Measurements from ENCODE around the gene UNK.

UNK gene

DNA sequence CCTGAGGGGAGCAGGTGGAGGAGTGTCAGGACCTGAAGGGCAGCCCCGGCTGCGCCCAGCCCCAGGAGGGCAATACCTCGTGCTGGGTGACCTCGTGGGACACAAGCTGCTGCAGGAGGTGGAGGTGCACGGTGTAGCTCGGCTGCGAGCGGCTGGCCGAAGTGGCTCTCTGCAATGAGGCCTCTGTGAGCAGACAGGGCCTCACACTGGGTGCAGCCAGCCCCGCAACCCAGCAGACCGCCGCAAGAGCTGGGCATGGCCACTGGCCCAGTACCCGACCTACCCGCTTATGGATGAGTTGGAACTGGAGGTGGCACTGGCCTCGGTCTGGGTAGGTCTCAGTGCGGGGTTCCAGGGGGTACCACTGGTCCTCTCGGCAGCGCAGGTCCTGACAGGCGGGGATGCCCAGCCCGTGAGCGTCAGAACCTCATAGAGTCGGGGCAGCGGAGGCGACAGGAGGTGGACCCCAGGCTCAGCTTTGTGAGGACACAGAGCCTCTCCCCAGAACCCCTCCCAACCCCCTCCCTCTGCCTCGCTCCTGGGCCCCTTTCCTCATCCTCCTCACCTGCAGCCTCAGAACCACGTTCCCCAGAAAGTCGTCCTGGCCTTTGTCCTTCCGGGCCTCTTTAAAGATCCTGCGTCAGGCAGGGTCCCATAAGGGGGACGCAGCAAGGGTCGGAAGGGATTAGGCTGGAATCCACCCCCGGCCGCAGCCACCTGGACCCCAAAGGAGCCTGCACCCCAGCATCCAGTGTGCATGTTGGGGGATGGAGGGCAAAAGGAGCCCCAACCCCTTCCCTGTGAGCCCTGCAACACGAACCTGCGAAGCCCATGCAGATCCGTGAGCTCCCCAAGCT, 55.6 kb downstream of the UNK start:
- TF ChIP-seq, protein P1, sequence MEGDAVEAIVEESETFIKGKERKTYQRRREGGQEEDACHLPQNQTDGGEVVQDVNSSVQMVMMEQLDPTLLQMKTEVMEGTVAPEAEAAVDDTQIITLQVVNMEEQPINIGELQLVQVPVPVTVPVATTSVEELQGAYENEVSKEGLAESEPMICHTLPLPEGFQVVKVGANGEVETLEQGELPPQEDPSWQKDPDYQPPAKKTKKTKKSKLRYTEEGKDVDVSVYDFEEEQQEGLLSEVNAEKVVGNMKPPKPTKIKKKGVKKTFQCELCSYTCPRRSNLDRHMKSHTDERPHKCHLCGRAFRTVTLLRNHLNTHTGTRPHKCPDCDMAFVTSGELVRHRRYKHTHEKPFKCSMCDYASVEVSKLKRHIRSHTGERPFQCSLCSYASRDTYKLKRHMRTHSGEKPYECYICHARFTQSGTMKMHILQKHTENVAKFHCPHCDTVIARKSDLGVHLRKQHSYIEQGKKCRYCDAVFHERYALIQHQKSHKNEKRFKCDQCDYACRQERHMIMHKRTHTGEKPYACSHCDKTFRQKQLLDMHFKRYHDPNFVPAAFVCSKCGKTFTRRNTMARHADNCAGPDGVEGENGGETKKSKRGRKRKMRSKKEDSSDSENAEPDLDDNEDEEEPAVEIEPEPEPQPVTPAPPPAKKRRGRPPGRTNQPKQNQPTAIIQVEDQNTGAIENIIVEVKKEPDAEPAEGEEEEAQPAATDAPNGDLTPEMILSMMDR (IDR thresholded peaks at IDR 0.05; ENCODE audit: insufficient read depth, low read length, missing control alignments), result no peak
- ChIA-PET POLR2A (no interaction called here), CTCF (interaction anchor here (1.1 to 7.5 kb wide), 6 partner anchors 6 to 15 kb away, joined by 3 to 52 read pairs (median 6); partner anchors contain the start of genes UNC13D and WBP2)
- no peak for DNase-seq (ENCODE audit: low read depth, low spot score)
- no peak overlapping the region for H3K4me3 ChIP-seq (ENCODE audit: low read depth, low read length)

GRCh38 chr17:75840799-75841164, 56.2 kb downstream of the UNK start:
- ChIA-PET CTCF (interaction anchor here (1.6 to 2.6 kb wide), 3 partner anchors 9 to 15 kb away, joined by 5 to 9 read pairs (median 6); partner anchors contain the start of gene WBP2), POLR2A (no interaction called here)
- no peak overlapping the region for H3K4me3 ChIP-seq (ENCODE audit: low read depth, low read length)
- TF ChIP-seq, protein P1 (IDR thresholded peaks at IDR 0.05; ENCODE audit: insufficient read depth, low read length, missing control alignments), result no peak
- DNase-seq (ENCODE audit: low read depth, low spot score), result no peak

DNA sequence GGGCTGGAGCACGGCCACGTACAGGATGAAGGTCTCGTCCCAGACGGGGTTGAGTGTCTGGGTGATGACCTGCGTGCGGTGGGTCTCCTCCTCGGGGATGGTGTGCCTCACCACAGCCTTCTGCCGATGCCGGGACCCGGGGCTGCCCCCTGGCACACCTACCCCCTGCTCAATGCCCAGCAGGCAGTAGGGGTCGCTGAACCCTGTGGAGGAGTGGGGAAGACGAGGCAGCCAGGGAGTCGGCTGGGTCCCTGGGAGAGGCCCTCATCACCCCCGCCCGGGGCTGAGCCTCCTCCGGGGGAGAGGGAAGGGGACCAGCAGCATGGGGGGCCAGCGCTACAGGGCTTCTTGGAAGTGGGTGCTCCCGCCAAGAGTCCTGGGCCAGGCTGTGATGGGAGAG, 57.8 kb downstream of the UNK start:
- ChIA-PET POLR2A (interaction anchor here (0.6 kb wide), 1 partner anchor 233 kb away, joined by 3 read pairs; no protein-coding TSS in a partner anchor), CTCF (no interaction called here)
- no peak for DNase-seq (ENCODE audit: low read depth, low spot score)
- H3K4me3 ChIP-seq (ENCODE audit: low read depth, low read length), result no peak overlapping the region
- TF ChIP-seq, protein P1 (IDR thresholded peaks at IDR 0.05; ENCODE audit: insufficient read depth, low read length, missing control alignments), result no peak

DNA sequence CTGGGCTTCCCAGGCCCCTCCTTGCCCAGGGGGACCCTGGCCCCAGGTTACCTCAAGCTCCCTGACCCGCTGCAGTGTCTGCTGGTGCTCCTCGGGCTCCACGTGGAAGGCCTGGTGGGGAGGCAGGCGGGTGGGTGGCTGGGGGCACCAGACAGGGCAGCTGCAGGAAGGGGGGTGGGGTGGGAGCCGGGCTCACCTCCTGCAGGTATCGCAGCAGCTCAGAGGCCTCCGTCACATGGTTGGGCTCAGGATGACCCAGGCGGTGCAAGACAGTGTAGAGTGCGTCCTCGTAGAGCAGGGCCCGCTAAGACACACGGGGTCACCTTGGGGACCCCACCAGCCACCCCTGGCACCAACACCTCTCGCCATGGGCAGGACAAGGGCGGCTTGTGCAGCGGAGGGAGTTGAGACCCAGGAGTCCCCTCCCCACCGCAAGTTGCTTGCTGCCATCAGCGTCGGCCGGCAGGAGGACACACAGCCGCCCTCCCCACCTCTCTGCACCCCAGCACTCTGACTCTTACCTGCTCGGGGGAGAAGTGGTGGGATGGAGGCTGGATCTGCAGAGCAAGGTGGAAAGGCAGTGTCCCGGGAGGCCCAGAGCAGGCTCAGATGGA, 58.5 kb downstream of the UNK start:
- ChIA-PET POLR2A (interaction anchor here (0.6 kb wide), 1 partner anchor 234 kb away, joined by 3 read pairs; no protein-coding TSS in a partner anchor), CTCF (interaction anchor here (3.8 to 6.3 kb wide), 3 partner anchors 7 to 13 kb away, joined by 26 to 52 read pairs (median 52); partner anchors contain the start of gene WBP2)
- H3K4me3 ChIP-seq (ENCODE audit: low read depth, low read length), result no peak overlapping the region
- TF ChIP-seq, protein P1 (IDR thresholded peaks at IDR 0.05; ENCODE audit: insufficient read depth, low read length, missing control alignments), result no peak
- DNase-seq (ENCODE audit: low read depth, low spot score), result no peak

- no peak for DNase-seq (ENCODE audit: low read depth, low spot score)
- CTCF ChIA-PET, result interaction anchor here (1.2 to 6.3 kb wide), 8 partner anchors 8 to 52 kb away, joined by 3 to 52 read pairs (median 12); partner anchors contain the start of genes TRIM65 and WBP2
- H3K4me3 ChIP-seq (ENCODE audit: low read depth, low read length), result no peak within 1 kb of the TSS
- TF ChIP-seq, protein P1 (IDR thresholded peaks at IDR 0.05; ENCODE audit: insufficient read depth, low read length, missing control alignments), result no peak
- POLR2A ChIA-PET, result no interaction called here
These were observed 59.2 kb downstream of the UNK start, which contains the start of gene UNC13D for GRCh38 chr17:75843577-75844529. Gene UNC13D (minus strand): TSS chr17:75844404. CDS start chr17:75844337, 67 bp downstream.
